ENCODE results near the gene TNRC6C.
"Not testable (repeated sequence)": the region's sequence is repeated elsewhere in the genome, so short reads cannot be mapped to it uniquely, and the experiment has no call there.

The TNRC6C gene

DNA sequence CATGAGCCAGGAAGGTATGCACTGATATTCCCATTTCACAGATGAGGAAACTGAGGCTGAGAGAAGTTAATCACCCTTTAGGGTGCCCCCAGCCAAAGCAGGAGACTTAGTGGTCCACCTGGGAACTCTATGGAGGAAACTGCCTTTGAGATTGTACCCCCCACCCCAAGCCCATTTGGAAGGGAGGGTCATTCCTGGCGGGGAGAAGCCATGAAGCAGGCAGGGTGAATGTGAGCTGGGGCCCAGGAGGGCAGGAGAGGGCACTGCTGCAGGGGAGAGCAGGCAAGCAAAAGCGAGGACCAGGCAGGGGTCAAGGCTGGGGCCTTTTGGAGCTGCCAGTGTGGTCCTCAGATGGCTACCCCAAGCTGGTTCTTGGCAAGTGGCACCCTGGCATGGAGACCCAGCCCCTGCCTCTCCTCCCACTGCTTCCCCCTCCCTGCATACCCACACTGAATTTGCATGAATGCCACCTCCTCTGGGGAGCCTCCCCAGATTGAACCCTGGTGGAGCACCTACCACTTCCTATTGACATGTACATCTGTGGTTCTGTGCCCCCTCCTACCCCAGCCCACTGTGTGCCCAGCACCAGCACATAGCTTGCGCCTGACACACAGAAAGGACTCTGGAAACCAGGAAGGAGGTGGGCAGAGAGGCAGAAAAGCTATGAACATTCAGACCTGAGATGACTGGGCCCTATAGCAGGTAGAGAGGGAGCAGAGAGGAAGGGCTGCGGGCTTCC lies 171.0 kb downstream of the TNRC6C start:
- no peak for DNase-seq

DNA sequence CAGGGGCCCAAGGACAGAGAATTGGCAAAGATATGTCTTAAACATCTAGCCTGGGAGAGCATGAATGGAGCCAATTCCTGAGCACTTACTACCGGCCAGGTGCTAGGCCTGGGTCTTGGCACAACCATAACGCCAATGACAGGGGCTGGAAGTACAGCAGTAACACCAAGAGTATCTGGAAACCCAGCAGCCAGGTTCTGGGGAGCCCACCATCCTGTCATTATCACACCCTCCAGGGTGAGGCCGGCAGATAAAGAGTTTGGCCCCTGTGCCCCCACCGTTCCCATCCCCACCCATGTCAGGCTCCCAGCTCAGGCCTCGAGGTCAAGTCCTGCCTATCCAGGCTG lies 171.6 kb downstream of the TNRC6C start:
- no peak for DNase-seq

DNA sequence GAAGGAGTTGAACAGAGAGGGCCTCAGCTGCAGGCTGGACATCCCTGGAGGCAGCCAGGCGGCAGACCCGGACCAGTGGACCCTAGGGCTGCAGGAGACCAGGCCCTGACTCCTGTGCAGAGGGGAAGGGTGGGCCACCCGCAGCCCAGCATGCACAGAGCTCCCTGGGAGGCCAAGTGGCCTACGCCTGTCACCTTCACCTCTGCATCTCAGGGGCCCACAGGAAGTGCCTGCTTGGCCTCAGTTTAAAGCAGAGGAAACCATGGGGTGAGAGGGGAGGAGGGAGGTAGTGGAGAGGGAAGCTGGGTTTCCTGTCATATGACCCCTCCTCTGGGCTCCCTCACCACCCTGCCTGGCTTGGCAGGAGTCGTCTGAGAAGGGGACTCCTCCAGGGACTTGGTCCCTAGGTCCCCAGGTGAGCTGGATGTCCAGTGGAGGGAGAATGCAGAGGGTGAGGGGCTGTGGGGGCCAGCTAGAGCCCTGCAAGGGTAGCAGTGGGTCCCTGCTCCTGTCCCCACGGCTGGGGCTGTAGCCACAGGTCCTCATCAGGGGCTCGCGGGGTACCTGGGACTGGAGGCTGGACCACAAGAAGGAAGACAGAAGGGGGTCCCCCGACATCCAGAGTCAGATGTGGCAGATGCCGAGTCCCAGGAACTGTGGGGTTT lies 172.1 kb downstream of the TNRC6C start, which contains the start of gene TMC8:
Gene TMC8, plus strand, starts transcription at position 335 of the 665 bp plus-strand sequence. CDS start 818 bp downstream, outside the sequence.
- DNase-seq, result no peak

DNA sequence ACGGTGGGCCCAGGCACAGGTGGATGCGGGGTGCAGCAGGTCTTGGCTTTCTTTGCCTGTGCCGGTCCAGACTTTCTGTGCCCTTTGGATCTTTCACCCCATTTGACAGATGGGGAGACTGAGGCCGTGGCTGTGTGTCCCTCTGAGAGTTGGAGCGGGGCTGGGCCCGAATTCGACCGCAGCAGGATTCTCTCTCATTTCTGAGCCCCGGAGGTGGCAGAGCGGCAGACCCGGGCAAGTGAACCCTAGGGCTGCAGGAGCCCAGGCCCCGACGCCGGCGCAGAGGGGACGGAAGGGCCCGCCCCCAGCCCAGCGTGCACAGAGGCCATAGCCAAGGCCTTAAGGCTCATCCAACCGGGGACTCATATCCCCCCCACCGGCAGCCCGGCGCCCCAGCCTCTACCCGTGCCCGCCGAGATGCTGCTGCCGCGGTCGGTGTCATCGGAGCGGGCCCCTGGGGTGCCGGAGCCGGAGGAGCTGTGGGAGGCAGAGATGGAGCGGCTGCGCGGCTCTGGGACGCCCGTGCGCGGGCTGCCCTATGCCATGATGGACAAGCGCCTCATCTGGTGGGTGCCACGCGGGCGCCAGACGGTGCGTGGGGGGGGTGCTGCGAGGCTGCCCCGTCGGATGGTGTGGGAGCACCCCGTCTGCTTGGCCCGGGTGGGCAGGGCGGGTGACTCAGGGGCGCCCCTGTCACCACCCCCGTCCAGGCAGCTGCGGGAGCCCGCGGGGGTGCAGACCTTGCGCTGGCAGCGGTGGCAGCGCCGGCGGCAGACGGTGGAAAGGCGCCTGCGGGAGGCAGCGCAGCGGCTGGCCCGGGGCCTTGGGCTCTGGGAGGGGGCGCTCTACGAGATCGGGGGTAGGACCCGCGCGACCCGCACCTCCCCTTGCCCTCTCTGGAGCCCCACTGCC lies 172.9 kb downstream of the TNRC6C start:
- DNase-seq, result no peak

DNA sequence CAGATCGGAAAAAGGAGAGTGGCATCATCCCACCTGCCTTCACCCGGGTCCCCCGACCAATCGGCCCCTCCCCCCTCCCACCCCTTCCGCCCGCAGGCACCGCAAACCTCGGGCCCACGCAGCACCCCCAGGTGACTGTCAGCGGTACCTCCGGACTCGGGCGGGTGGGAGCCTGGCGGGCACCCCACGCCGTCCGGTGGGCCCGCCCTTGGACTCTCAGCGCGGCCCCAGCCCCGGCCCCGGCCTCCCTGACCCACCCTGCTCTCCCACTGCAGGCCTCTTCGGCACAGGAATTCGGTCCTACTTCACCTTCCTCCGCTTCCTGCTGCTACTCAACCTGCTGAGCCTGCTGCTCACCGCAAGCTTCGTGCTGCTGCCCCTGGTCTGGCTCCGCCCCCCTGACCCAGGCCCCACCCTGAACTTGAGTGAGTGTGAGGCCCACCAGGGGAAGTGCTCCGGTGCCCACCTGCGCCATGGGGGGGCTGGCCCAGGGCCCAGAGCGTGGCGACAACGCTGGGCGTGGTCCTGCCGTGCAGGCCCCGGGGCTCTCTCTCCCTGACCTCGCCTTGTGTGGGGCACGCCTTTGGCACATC lies 173.7 kb downstream of the TNRC6C start:
- no peak for DNase-seq

DNA sequence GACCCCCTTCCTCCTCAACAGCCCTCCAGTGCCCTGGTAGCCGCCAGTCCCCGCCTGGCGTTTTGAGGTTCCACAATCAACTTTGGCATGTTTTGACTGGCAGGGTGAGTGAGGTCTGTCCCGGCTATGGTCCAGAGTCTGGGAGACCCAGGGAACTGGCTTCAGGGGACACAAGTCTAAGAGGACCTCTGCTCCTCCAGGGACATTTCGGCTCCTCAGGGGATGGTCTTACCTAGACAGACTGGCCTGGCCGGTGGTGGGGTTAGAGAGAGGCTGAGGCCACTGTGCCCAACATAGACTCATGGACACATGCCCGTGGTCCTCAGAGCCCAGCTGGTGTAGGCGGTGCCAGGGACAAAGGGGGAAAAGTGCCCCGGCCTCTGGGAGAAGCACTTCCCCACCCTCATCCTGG lies 174.3 kb downstream of the TNRC6C start:
- DNase-seq, result no peak

DNA sequence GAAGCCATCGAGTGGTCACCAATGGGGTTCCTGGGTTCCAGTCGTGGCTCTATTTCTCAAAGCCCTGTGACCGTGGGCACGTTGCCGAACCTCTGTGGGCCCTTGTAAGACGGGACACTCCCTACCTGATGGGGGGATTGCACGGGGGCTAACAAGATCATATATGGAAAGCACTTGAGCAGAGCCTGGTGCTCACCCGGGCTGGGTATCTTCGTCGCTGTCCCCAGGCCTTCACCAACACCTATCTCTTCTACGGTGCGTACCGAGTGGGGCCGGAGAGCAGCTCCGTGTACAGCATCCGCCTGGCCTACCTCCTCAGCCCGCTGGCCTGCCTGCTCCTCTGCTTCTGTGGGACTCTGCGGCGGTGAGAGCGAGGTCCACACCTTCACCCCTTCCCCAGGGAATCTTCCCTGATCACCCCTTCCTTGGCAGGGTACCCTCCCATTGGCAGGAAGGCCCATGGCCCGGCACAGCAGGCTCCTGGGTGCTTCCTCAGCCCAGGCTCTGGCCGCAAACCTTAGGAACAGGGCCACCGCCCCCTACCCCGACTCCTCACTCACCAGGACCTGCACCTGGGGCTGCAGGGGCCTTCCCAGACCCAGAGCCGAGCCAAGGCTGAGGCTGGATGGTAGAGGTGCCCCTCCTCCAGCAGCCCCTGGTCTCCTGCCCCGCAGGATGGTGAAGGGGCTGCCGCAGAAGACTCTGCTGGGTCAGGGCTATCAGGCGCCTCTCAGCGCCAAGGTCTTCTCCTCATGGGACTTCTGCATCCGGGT lies 174.9 kb downstream of the TNRC6C start:
- DNase-seq, result no peak

DNA sequence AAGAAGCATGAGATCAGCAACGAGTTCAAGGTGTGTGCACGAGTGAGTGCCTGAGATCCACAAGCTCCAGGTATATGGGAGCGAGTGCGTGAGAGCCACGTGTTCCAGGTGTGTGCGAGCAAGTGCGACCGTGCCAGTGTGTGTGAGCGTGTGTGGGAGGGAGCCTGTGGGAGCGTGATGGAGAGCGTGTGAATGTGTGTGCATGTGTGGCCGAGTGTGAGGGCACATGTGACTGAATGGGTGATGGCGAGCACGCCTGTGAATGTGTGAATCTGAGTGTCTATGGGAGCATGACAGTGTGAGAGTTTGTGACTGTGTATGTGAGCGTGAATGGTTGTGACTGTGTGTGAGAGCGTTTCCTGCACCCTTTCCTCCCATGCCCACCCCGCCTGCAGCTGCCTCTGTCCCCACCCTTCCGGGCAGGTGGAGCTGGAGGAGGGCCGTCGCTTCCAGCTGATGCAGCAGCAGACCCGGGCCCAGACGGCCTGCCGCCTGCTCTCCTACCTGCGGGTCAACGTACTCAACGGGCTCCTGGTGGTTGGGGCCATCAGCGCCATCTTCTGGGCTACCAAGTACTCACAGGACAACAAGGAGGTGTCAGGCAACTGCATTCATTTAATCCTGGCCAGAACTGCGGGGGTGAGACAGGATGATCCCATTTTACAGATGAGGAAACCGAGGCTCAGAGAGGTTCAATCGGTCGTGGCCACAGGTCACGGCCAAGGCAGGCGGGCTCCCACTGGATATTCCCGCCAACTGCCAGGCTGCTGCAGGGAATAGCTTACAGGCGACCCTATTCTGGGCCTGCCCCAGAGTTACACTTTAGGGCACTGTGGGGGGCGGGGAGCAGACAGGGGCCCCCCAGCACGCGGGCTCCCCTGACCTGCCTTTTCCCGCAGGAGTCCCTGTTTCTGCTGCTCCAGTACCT lies 175.7 kb downstream of the TNRC6C start:
- DNase-seq, result no peak

DNA sequence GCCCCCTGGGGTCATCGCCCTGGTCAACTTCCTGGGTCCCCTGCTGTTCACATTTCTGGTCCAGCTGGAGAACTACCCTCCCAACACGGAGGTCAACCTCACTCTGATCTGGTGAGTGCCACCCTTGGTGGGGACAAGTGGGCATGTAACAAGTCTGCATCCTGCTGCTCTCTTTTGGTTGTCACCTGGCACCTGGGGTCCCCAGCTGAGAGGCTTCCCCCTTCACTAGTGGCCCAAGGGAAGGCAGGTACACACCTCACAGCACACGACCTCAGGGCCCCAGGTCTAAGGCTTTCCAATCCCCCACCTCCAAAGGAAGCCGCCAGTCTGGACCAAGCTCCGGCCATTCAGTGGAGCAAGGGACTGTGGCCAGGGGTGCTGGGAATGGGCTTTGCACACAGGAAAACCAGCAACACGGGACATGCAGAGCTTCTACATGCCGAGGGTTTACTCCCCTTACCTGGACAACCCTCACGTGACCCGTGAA lies 176.4 kb downstream of the TNRC6C start:
- no peak for DNase-seq

DNA sequence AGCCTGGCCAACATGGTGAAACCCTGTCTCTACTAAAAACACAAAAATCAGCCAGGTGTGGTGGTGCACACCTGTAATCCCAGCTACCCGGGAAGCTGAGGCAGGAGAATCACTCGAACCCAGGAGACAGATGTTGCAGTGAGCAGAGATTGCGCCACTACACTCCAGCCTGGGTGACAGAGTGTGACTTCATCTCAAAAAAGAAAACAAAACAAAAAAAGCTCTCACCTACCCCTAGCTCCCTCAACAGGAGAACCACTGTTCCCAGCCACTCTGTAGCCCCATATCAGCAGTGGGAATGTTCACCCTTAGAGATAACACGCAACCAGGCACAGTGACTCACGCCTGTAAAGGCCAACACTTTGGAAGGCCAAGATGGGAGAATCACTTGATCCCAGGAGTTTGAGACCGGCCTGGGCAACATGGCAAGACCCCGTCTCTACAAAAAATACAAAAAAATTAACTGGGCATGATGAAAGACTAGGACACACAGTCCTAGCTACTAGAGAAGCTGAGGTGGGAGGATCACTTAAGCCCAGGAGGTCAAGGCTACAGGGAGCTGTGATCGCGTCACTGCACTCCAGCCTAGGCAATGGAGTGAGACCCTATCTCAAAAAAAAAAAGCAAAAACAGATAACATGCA lies 177.5 kb downstream of the TNRC6C start:
- no peak for DNase-seq

DNA sequence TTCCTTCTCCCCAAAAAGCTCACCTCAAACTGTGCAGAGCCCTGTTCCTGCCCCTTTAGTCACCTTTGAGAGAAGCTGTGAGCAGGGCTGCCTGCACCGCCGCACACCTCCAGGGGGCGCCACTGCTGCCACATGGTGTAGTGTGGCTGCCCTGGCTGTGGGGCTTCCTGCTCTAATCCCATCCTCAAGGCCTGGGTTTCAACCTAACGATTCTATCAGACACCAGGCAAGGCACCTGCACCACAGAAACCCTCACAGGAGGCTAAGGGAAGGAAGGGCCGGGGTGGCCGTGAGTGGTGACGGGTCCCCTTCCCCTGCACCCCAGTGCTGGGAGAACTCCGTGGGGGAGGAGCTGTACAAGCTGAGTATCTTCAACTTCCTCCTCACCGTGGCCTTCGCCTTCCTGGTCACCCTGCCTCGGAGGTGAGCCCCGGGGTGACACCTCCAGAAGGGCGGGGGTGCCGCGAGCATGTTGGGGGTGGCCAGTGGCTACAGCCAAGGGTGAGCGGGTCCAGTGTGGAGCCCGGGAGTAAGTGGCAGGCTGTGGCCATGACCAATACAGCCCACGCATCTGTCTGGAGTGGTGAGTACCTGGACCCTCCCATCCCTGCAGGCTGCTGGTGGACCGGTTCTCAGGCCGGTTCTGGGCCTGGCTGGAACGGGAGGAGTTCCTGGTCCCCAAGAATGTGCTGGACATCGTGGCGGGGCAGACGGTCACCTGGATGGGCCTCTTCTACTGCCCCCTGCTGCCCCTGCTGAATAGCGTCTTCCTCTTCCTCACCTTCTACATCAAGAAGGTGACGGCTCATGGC lies 179.1 kb downstream of the TNRC6C start:
- no peak for DNase-seq

DNA sequence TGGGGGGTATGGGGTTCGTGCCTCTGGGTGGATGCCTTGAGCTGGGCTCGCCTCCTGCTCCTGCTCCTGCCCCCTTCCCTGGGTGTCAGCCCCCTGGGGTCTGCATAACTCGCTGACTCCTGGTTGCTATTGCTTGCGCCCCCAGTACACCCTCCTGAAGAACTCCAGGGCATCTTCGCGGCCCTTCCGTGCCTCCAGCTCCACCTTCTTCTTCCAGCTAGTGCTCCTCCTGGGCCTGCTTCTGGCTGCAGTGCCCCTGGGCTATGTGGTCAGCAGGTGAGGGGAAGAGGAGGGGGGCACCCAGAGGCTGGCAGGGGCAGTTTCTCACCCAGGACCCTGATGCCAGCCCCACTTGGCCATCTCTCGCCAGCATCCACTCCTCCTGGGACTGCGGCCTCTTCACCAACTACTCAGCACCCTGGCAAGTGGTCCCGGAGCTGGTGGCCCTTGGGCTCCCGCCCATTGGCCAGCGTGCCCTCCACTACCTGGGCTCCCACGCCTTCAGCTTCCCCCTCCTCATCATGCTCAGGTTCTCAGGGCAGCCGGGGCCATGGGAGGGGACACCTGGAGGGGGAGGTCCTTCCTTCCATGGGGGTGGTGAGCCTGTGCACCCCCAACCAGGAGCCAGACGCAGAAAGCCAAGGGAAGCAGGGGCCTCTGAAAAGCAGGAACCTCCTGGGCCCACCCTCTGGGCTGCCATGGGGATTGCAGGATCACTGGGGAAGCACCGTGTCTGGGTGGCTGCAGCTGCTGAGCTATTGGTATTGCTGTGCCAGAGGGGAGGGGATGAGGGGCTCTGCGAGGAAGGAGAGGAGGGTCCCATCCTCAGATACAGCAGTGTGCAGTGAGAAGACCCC lies 179.9 kb downstream of the TNRC6C start:
- DNase-seq, result no peak

DNA sequence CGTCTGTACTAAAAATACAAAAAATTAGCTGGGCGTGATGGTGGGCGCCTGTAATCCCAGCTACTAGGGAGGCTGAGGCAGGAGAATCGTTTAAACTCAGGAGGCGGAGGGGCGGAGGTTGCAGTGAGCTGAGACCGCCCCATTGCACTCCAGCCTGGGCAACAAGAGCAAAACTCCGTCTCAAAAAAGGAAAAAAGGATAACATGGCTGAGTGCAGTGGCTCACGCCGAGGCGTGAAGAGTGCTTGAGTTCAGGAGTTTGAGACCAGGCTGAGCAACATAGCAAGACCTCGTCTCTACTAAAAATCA lies 181.3 kb downstream of the TNRC6C start:
- not testable (repeated sequence) for DNase-seq

DNA sequence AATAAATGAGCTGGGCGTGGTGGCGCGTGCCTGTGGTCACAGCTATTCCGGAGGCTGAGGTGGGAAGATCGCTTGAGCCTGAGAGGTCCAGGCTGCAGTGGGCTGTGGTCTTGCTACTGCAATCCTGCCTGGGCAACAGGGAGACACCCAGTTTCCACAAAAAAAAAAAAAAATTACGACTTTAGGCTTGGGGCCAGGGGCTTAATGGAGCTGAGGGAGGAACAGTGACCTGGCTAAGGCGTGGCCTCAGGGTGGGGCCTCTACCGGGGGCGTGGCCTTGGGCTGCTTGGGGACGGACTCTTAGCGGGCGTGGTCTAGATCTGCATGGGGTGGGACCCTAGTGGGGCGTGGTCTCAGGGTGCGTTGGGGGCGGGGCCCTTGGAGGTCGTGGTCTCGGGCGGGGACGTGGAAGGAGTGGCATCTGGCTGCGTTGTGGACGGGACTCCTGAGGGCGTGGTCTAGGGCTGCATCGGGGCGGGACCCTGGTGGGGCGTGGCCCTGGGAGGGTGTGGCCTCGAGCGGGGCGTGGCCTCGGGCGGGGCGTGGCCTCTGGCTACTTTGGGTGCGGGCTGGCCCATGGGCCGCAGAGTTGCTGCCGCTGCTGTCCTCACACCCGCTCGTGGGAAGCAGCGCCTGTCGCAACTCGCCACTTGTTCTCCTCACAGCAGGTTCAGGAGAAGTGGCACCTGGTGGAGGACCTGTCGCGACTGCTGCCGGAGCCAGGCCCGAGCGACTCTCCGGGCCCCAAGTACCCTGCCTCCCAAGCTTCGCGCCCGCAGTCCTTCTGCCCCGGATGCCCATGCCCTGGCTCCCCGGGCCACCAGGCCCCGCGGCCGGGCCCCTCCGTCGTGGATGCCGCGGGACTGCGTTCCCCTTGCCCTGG lies 181.9 kb downstream of the TNRC6C start:
- DNase-seq, result no peak

DNA sequence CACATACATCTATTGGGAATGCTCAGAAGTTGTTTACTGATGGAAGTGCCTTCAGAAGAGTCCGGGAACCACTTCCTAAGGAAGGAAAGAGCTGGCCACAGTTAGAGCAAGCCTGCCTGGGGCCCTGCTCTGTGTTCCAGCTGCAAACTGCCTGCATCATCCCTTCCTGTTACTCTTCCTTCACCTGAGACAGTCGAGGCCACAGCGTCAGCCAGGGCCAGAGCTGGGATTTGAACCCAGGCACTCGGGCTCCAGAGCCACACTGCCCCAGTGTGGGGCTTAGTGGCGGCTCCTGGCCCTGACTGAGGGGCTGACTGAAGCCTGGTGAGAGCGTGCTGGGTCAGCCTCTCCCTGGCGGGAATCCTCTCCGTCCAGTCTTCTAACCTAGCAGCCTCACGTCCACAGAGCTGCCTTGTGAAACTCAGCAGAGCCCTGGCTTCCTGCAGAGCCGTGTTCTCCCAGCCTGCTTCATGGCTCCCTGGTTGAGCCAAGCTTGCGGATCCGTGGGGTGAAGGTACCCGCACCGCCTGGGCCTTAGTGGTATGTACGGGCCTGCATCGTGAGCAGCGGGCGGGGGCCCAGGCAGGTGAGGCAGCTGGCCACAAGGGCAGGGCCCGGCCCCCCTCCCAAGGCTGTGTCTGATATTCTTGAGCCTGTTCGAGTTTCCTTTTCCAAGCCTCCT lies 183.1 kb downstream of the TNRC6C start:
- no peak for DNase-seq

DNA sequence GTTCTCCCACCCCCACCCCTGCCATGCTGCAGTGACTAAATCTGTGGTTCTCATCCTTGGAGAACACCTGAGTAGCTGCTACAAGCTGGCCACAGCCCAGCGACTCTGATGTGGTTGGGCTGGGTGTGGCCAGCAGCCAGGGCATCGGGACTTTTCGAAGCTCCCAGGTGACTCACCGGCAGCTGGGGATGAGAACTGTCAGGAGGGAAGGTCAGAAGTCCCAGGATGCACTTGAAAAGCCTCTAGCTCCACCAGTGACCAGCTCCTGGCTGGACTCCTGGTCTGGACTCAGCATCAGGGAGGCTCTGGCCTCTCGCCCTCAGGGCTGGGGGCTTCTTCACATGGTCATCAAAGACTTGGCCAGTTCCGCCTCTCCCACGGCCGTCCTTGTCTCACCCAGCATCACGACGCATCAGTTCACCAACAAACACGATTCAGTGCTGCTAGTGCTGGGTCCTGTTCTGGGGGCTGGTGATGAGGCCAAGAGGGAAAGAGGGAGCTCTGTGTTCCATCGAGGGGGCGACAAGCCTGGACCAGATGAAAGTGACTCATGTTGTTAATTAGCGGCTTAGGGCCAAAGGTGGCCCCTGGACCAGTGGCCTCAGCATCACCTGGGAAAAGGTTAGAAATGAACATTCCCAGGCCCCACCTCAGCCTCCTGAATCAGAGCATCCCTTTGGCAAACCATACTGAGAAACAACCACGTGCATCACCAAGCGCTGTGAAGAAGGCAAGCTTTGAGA lies 183.8 kb downstream of the TNRC6C start:
- no peak for DNase-seq

All from NCI-H2081 treated with DMSO at 0.1 percent for 48 hours (cell line).